Dedifferentiated amniotic fluid mesenchymal stem cell (primary cell): ENCODE measurements around the gene SLCO4A1.

Source experiments
- DNase-seq: peaks from one replicate; pipeline ENCODE4 v3.0.0-alpha.2; 2016; ENCODE audit errors: extremely low spot score

Gene SLCO4A1

GRCh38 chr20:62714799-62715198, 72.5 kb downstream of the SLCO4A1 start:
- no peak for DNase-seq

GRCh38 chr20:62715201-62715600, 72.9 kb downstream of the SLCO4A1 start:
- no peak for DNase-seq

- no peak for DNase-seq
These were observed 74.1 kb downstream of the SLCO4A1 start for GRCh38 chr20:62716198-62716940.

GRCh38 chr20:62716941-62717310, 74.6 kb downstream of the SLCO4A1 start:
- DNase-seq: no peak

- no peak for DNase-seq
These were observed 75.6 kb downstream of the SLCO4A1 start for GRCh38 chr20:62717933-62718332.

GRCh38 chr20:62718546-62718945, 76.2 kb downstream of the SLCO4A1 start:
- no peak for DNase-seq

GRCh38 chr20:62719250-62719935, 77.1 kb downstream of the SLCO4A1 start:
- no peak for DNase-seq
